Body of pancreas (tissue), 4 donors: ENCODE results near the gene TMEM150C.

Experiments used
- POLR2A ChIP-seq, 3 donors: fragments of 450-650 bp; IDR thresholded peaks; one replicate each; pipeline ENCODE4 v1.6.1; 2016; ENCODE audit warnings: antibody characterized with exemption in 3 of 3, mild to moderate bottlenecking in 2 of 3
- TF ChIP-seq, protein P1 (sequence below), 7 experiments: fragments of 450-650 bp in 4 of 7; fragments of 200-600 bp in 3 of 7; sonication (generic) in 3 of 7; IDR thresholded peaks; one replicate each; pipeline ENCODE4 v1.5.1; 2016 to 2019; ENCODE audit warnings: antibody characterized with exemption in 7 of 7

DNA sequence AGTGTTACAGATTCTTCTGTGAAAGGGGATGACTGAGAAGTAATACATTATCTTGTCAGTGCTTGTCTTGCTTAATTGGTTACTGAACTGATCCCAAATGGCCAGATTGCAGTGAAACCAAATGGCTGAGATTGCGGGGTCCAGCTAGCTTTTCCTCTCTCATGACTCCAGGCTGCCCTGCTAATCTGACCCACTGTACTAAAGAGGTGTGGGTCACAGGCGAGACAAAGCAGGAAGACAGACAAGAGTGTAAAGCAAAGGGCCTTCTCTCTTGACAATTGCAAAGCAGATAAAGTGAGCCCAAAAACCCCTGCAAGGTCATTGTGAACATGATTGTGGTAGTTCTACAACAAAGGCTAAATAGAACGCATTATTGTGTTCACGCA lies 2.1 kb downstream of the TMEM150C start:
- TF ChIP-seq, protein P1, sequence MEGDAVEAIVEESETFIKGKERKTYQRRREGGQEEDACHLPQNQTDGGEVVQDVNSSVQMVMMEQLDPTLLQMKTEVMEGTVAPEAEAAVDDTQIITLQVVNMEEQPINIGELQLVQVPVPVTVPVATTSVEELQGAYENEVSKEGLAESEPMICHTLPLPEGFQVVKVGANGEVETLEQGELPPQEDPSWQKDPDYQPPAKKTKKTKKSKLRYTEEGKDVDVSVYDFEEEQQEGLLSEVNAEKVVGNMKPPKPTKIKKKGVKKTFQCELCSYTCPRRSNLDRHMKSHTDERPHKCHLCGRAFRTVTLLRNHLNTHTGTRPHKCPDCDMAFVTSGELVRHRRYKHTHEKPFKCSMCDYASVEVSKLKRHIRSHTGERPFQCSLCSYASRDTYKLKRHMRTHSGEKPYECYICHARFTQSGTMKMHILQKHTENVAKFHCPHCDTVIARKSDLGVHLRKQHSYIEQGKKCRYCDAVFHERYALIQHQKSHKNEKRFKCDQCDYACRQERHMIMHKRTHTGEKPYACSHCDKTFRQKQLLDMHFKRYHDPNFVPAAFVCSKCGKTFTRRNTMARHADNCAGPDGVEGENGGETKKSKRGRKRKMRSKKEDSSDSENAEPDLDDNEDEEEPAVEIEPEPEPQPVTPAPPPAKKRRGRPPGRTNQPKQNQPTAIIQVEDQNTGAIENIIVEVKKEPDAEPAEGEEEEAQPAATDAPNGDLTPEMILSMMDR (IDR thresholded peaks at IDR 0.05): no peak
- TF ChIP-seq POLR2A (IDR thresholded peaks at IDR 0.05): no peak
